ENCODE data around the gene TPK1. TPM values are rescaled to one million over a fixed set of nuclear protein-coding genes. Genes with fewer than 3 reads are reported as not detected.

Gene TPK1
- total and polyA plus RNA-seq, 2 of the 8 experiments (the other 6 are each of a cell fraction or from before 2014, with no cell fraction given): 1.9 to 2.7 TPM

DNA sequence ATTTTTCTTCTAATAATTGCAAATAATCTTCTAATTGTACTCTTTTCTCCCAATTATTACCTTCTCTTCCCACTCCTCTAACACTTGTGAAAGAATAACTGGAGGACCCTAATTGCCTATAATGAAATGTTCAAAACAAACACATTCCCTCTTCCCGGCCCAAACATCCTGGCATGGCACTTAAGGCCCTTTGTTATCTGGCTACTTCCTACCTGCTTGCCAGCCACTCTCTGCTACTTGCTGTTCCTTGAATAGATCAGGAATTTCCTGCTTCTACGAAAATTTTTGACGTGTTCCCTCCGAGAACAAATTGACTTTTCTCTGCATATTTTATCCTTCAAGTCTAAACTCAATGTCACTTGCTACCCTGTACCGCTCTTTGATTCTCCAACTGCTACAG, 376.2 kb downstream of the TPK1 start:
- Histone ChIP-seq H2BK12ac (ENCODE audit: low read depth, low read length) (no peak overlapping the region), H4K20me1 (replicated peaks in 1 of 2; ENCODE audit: control insufficient read depth in 1 of 2, insufficient read depth in 2 of 2, low read length in 2 of 2) (no peaks in the 10 kb centered on the region), H4K8ac (ENCODE audit: extremely low read depth, insufficient read depth, low read length) (no peak overlapping the region), H3K4ac (replicated peaks; ENCODE audit: insufficient read length, low read depth, low read length) (no peak overlapping the region), H3K56ac (replicated peaks; ENCODE audit: insufficient read length, low read depth, low read length) (no peak overlapping the region), H3K4me3 (ENCODE audit: extremely low read depth in 1 of 4, insufficient read depth in 2 of 4, low read depth in 3 of 4, low read length in 4 of 4) (no peak overlapping the region), H3K18ac (ENCODE audit: extremely low read depth, low read length) (no peak overlapping the region), H2BK15ac (ENCODE audit: low read length) (no peak overlapping the region), H3K27me3 (replicated peaks in 1 of 4; ENCODE audit: control insufficient read depth in 3 of 4, extremely low read depth in 1 of 4, insufficient read depth in 3 of 4, low read length in 3 of 4) (no peaks in the 10 kb centered on the region), H2AK5ac (ENCODE audit: low read depth, low read length) (no peak overlapping the region), H3K36me3 (ENCODE audit: control insufficient read depth in 2 of 4, insufficient read depth in 4 of 4, low read length in 3 of 4) (no peaks in the 10 kb centered on the region; a peak in 1 of 8 replicates), H3K4me1 (replicated peaks in 1 of 4; ENCODE audit: control insufficient read depth in 3 of 4, insufficient read depth in 4 of 4, low read length in 3 of 4) (no peaks in the 10 kb centered on the region), H3K4me2 (ENCODE audit: insufficient read depth in 1 of 2, low read depth in 2 of 2, low read length in 2 of 2) (no peak overlapping the region), H3K23me2 (ENCODE audit: low read depth, low read length) (no peaks in the 10 kb centered on the region), H3K79me2 (ENCODE audit: control insufficient read depth in 1 of 2, insufficient read depth in 2 of 2, low read length in 2 of 2) (no peaks in the 10 kb centered on the region), H3K27ac (ENCODE audit: low read depth, low read length) (no peak overlapping the region), H4K5ac (ENCODE audit: insufficient read length, low read depth, low read length) (no peak overlapping the region), H4K91ac (replicated peaks; ENCODE audit: insufficient read length, low read length) (no peak overlapping the region), H3K79me1 (ENCODE audit: low read depth, low read length) (no peaks in the 10 kb centered on the region), H2BK20ac (ENCODE audit: low read length) (no peak overlapping the region), H3K9me3 (ENCODE audit: insufficient read depth in 2 of 2, low read depth in 1 of 2, low read length in 1 of 2) (peaks cover 5 to 6% of the 10 kb centered on the region in 2 experiments; a peak in 2 of 4 replicates), H2AFZ (ENCODE audit: low read length) (no peak overlapping the region), H3K9ac (replicated peaks in 1 of 4; ENCODE audit: extremely low read depth in 1 of 4, low read depth in 3 of 4, low read length in 3 of 4) (no peak overlapping the region), H3K14ac (ENCODE audit: insufficient read length) (no peak overlapping the region), H2BK5ac (ENCODE audit: low read depth, low read length) (no peak overlapping the region), H3K23ac (ENCODE audit: insufficient read length) (no peak overlapping the region), H2BK120ac (replicated peaks; ENCODE audit: low read depth, low read length) (no peak overlapping the region)
- DNase-seq (ENCODE audit: low read depth in 1 of 2, low spot score in 2 of 2) (no peak), FAIRE-seq (no peak)
- 67% methylated on average over 5 of the region's 5 CpGs; no CpG with 5 or more reads in 1 of the 2 experiments for WGBS, 2 experiments (ENCODE audit: extremely low coverage in 1 of 2, insufficient coverage in 1 of 2, insufficient read length in 1 of 2, insufficient replicate concordance in 2 of 2, low coverage in 1 of 2, low lambda C conversion rate in 2 of 2, missing lambda C conversion rate in 1 of 2)
- ChIA-PET POLR2A (ENCODE audit: partially characterized antibody) (no interaction called here), CTCF (ENCODE audit: partially characterized antibody) (no interaction called here)
- TF ChIP-seq, protein P1, sequence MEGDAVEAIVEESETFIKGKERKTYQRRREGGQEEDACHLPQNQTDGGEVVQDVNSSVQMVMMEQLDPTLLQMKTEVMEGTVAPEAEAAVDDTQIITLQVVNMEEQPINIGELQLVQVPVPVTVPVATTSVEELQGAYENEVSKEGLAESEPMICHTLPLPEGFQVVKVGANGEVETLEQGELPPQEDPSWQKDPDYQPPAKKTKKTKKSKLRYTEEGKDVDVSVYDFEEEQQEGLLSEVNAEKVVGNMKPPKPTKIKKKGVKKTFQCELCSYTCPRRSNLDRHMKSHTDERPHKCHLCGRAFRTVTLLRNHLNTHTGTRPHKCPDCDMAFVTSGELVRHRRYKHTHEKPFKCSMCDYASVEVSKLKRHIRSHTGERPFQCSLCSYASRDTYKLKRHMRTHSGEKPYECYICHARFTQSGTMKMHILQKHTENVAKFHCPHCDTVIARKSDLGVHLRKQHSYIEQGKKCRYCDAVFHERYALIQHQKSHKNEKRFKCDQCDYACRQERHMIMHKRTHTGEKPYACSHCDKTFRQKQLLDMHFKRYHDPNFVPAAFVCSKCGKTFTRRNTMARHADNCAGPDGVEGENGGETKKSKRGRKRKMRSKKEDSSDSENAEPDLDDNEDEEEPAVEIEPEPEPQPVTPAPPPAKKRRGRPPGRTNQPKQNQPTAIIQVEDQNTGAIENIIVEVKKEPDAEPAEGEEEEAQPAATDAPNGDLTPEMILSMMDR (IDR thresholded peaks at IDR 0.05; ENCODE audit: control extremely low read depth in 1 of 3, insufficient read depth in 1 of 3, low read depth in 1 of 3, low read length in 3 of 3): no peak

Data from H1 (cell line).